BE2C (cell line): ENCODE results near the gene CMIP.

ENCODE experiments used
- DNase-seq: peaks from one replicate; pipeline ENCODE4 v3.0.0-alpha.2; 2020
- H3K27me3 ChIP-seq: fragments of 250-450 bp; sonication (Bioruptor Pico); 2 replicates; pipeline ENCODE4 v1.5.1; 2020; ENCODE audit warnings: mild to moderate bottlenecking
- H3K36me3 ChIP-seq: fragments of 250-450 bp; sonication (Bioruptor Pico); 2 replicates; pipeline ENCODE4 v1.5.1; 2020; ENCODE audit warnings: mild to moderate bottlenecking
- H3K4me1 ChIP-seq: fragments of 250-450 bp; sonication (Bioruptor Pico); 2 replicates; pipeline ENCODE4 v1.5.1; 2020
- H3K4me3 ChIP-seq: 2 replicates; pipeline ENCODE4 v1.5.1; 2011; ENCODE audit warnings: low read depth, low read length
- H3K9me3 ChIP-seq: fragments of 250-450 bp; sonication (Bioruptor Pico); 2 replicates; pipeline ENCODE4 v1.5.1; 2020
- CTCF ChIP-seq: IDR thresholded peaks from 2 replicates; pipeline ENCODE4 v1.5.1; 2012; ENCODE audit warnings: mild to moderate bottlenecking, low read depth, low read length

Gene CMIP

GRCh38 chr16:81458827-81459598 lies 14.4 kb downstream of the CMIP start:
- peaks cover 6% of the 10 kb centered on the region; the same call in 1 of the 2 replicates for H3K36me3 ChIP-seq
- no peak overlapping the region for H3K4me3 ChIP-seq
- no peaks in the 10 kb centered on the region for H3K9me3 ChIP-seq
- H3K4me1 ChIP-seq: no peaks in the 10 kb centered on the region
- no peaks in the 10 kb centered on the region for H3K27me3 ChIP-seq
- no peak for TF ChIP-seq CTCF
- no peak for DNase-seq

GRCh38 chr16:81460075-81460474 lies 15.5 kb downstream of the CMIP start:
- no peak for TF ChIP-seq CTCF
- Histone ChIP-seq H3K4me3 (no peak overlapping the region), H3K27me3 (no peaks in the 10 kb centered on the region), H3K9me3 (no peaks in the 10 kb centered on the region), H3K4me1 (no peaks in the 10 kb centered on the region), H3K36me3 (peaks cover 6% of the 10 kb centered on the region; the same call in 1 of the 2 replicates)
- no peak for DNase-seq

- no peak for DNase-seq
- Histone ChIP-seq H3K4me3 (no peak overlapping the region), H3K36me3 (peaks cover 4% of the 10 kb centered on the region; the same call in 1 of the 2 replicates), H3K9me3 (no peaks in the 10 kb centered on the region), H3K27me3 (no peaks in the 10 kb centered on the region), H3K4me1 (no peaks in the 10 kb centered on the region)
- TF ChIP-seq CTCF: no peak
These were observed 16.6 kb downstream of the CMIP start for GRCh38 chr16:81461243-81461642.

GRCh38 chr16:81461766-81462165 lies 17.2 kb downstream of the CMIP start:
- H3K36me3 ChIP-seq: no peaks in the 10 kb centered on the region; the same call in 1 of the 2 replicates
- no peak for TF ChIP-seq CTCF
- no peak for DNase-seq
- H3K4me3 ChIP-seq: no peak overlapping the region
- H3K4me1 ChIP-seq: no peaks in the 10 kb centered on the region
- no peaks in the 10 kb centered on the region for H3K27me3 ChIP-seq
- H3K9me3 ChIP-seq: no peaks in the 10 kb centered on the region

GRCh38 chr16:81462683-81463082 lies 18.1 kb downstream of the CMIP start:
- no peak for TF ChIP-seq CTCF
- no peaks in the 10 kb centered on the region for H3K9me3 ChIP-seq
- H3K36me3 ChIP-seq: no peaks in the 10 kb centered on the region; the same call in 1 of the 2 replicates
- no peaks in the 10 kb centered on the region for H3K4me1 ChIP-seq
- no peak for DNase-seq
- H3K27me3 ChIP-seq: no peaks in the 10 kb centered on the region
- no peak overlapping the region for H3K4me3 ChIP-seq

GRCh38 chr16:81463296-81463890 lies 18.8 kb downstream of the CMIP start:
- TF ChIP-seq CTCF: no peak
- H3K9me3 ChIP-seq: no peaks in the 10 kb centered on the region

More at GRCh38 chr16:81463296-81463890, 18.8 kb downstream of the CMIP start:
- Histone ChIP-seq H3K36me3 (no peaks in the 10 kb centered on the region; the same call in 1 of the 2 replicates), H3K27me3 (no peaks in the 10 kb centered on the region), H3K4me1 (no peaks in the 10 kb centered on the region), H3K4me3 (no peak overlapping the region)
- DNase-seq: no peak
